NCI-H510A (cell line): Measurements from ENCODE around the gene GHITM.
"Not testable (repeated sequence)": the region's sequence is repeated elsewhere in the genome, so short reads cannot be mapped to it uniquely, and the experiment has no call there.

Experiments
- DNase-seq: peaks from one replicate; lab custom pipeline; 2025; lab: John Stamatoyannopoulos, UW

GHITM gene

DNA sequence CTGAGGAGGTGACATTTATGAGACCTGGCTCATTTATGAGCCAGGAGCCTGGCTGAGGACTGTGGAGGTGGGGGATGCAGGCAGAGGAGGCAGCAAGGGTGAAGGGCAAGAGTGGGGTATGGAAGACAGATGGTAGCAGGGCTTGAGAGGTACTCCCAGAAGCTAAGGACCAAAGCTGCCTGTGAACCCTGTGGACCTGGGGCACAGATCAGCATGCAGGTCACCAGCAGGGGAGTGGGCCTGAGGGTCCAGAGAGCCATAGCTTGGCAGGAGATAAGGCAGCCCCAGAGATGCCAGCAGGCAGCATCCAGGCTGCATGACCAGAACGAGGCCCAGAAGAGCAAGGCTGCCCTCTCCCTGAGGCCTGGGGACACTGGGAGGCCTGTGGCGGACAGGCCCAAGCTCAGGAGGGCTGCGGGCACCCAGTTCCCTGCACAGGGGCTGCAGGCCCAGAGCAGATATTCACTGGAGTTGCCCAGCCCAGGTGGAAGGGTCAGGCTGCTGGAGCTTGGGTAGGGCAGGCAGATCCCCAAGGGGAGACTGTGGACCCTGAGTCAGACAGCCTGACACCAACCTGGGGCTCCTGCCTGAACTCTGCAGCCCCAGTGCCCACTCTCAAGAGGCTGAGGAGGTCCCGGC, 37.6 kb downstream of the GHITM start:
- DNase-seq = no peak

- DNase-seq = no peak
These were observed 38.3 kb downstream of the GHITM start for GRCh38 chr10:84177541-84178141.

GRCh38 chr10:84178160-84178609, 38.9 kb downstream of the GHITM start:
- DNase-seq = no peak

GRCh38 chr10:84179059-84179710, 39.9 kb downstream of the GHITM start:
- peak; percentile 79 for DNase-seq

DNA sequence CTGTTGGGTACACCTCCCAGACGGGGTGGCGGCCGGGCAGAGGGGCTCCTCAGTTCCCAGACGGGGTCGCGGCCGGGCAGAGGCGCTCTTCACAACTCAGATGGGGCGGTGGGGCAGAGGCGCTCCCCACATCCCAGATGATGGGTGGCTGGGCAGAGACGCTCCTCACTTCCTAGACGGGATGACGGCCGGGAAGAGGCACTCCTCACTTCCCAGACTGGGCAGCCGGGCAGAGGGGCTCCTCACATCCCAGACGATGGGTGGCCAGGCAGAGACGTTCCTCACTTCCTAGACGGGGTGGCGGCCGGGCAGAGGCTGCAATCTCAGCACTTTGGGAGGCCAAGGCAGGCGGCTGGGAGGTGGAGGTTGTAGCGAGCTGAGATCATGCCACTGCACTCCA, 41.1 kb downstream of the GHITM start:
- DNase-seq = not testable (repeated sequence)

DNA sequence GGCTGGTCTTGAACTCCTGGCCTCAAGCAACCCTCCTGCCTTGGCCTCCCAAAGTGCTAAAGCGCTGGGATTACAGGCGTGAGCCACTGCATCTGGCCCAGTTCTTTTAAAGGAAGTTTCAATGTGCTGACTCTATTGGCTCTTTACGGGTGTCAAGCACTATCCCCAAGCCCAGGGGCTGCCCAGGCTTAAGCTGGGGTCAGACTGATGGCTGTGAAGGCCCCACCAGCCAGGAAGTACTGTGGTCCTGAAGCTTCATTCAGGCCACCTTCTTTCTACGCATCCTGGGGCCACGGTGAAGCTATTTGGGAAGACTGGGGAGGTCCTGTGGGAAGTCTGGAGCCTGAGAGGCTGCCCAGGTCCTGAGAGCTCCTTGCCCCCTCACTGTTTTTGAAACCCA, 42.3 kb downstream of the GHITM start:
- DNase-seq = no peak

- DNase-seq = no peak
These were observed 45.2 kb downstream of the GHITM start for GRCh38 chr10:84184517-84184916.

GRCh38 chr10:84185526-84186175, 46.3 kb downstream of the GHITM start:
- no peak for DNase-seq

DNA sequence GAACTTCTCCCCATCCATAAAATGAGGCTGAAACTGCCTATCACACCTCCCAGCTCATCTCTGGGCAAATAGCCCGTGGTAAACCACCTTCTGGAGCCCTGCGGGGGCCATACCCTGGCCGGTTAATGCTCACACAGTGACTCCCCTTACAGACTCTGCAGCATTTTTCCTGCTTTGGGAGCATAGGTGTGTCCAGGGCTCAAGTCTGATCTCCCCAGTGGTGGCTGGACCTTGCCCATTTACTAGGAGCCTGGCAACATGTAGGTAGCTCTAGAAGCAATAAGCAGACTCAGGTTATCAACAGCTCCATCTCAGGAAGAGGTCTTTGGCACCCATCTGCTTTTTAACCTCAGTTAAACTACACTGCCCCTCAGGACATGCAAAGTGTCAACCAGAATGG, 49.5 kb downstream of the GHITM start:
- no peak for DNase-seq

- no peak for DNase-seq
These were observed 51.3 kb downstream of the GHITM start for GRCh38 chr10:84190621-84191020.

DNA sequence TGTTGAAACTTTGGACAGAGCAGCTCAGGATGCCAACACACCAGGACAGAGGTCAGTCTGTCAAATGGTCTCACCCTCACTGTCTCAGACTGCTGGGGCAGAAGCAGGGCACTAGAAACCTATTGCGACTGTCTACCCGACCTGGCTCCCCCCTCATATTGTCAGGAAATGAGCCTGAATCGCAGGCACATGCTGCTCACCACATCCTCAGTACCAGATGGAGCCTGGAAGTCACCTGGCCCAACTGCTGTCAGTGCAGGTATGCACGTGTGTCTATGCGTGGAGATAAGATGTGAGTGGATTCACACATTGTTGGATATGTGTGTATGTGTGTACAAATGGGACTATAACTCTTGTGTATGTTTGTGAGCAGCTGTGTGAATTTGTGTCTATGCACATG, 51.8 kb downstream of the GHITM start:
- DNase-seq = no peak

- no peak for DNase-seq
These were observed 54.0 kb downstream of the GHITM start for GRCh38 chr10:84193327-84193726.

DNA sequence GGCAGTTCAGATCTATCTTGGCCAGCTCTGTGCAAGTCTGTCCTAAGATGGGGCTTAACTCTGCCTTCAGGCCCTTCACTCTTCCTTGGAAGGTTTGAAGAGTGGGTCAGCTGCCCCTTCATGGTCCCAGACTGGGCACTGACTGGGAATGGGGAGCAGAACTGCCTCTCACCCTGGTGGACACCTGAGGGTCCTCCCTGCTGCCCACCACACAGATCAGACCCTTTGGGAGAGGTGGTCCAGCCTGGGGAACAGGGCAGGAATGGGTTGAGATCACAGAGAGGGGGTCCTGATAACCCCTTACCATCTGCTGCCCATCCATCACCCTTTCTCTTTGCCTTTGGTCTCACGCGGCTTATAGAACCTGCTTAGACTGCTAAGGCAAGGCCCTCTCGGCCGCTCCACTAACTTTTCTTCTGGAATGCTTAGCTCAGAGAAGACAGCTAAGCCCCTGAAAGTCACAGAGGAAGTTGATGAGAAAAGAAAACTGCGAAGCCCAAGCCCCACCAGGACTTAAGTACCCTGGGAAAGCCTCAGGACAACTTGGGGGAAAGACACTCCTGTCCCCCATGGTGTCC, 54.6 kb downstream of the GHITM start:
- DNase-seq = no peak

GRCh38 chr10:84194424-84195043, 55.2 kb downstream of the GHITM start, which contains the start of gene CDHR1:
CDHR1 (plus strand) TSS chr10:84194537; CDS start chr10:84194761, 224 bp downstream.
- DNase-seq = peak; percentile 36

DNA sequence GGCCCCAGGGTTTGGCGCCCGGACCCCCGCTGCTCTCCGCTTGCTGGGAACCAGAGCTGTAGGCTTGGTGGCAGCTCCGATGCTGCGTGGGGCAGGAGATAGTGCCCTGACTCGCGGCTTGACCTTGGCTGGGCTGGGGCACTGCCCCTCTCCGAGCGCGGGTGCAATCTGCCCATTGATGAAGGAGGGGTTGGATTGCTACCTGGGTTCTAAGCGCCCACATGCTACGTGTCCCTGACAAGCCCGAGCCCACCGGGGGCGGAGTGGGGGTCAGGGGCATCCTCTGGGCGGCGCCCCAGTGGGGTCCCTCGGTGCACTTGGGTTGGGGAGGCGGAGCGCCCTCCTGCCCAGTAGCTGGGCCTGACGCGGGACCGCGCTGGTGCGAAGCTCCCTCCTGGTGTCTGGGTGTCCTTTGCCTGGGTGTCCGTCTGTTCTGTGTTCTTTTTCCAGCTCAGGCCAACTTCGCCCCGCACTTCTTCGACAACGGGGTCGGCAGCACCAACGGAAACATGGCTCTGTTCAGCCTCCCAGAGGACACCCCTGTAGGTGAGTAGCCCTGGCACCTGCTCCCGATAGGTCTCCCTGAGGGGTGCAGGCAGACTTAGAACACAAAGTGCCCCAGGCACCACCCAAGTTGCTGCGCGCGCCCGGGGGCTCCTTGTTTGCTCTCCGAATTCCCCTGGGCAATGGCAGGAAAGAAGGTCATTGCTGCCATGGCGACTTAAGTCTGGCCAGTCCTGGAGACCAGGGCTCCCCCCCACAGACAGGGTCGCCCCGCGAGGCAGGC, 55.9 kb downstream of the GHITM start:
- DNase-seq = no peak

DNA sequence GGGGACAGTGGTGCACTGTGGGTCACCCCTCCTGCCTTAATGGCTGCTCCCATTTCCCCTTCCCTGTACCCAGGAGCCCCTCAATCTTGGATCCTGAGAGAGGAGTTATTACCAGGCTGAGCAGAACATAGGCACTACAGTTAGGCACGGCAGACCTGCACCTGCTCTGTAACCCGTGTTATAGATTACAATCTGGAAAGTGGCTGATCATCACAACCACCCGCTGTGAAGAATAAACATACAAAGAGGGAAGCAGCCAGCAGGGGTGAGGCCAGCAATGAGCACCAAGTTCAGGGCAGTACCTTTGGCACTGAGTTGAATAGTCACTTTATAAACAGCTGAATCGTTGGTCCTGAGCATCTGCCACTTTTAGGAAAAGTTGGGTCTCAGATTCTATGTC, 56.8 kb downstream of the GHITM start:
- DNase-seq = peak; percentile 81

DNA sequence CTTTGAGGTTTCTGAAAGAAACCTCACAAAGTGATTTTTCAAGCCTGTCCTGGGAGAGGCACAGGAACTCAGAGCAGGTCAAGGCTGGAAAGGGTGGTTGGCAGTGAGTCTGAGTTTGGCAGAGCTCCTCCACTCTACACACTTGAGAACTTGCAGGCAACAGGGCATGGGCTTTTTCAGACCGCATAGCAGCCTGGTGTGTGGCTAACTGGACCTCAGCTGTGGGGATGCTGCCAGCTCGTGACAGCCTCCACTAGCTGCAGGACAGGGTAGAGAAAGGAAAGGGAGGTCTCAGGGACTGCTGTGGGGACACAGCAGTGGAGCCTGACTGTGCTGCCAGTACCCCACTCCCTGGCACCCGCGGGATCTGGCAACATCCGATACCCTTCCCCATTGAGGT, 57.6 kb downstream of the GHITM start:
- DNase-seq = no peak

DNA sequence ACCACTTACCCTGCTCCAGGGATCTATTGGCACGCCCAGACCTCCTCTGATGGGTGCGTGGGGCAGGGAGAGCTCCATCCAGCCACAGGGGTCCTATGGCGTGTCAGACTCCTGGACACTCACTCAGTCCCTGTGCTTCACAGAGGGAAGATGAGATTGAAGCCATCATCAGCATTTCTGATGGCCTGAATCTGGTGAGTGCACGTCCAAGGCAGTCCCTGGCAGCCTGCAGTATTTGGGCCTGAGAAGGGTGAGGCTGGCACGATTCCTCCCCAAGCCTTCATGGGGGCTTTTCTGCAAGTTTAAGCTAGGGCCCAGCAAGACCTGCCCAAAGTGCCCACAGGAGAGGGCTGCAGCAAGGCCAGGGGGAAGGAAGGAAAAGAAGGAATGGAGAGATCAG, 58.3 kb downstream of the GHITM start:
- no peak for DNase-seq

GRCh38 chr10:84198206-84198915, 59.1 kb downstream of the GHITM start:
- no peak for DNase-seq

DNA sequence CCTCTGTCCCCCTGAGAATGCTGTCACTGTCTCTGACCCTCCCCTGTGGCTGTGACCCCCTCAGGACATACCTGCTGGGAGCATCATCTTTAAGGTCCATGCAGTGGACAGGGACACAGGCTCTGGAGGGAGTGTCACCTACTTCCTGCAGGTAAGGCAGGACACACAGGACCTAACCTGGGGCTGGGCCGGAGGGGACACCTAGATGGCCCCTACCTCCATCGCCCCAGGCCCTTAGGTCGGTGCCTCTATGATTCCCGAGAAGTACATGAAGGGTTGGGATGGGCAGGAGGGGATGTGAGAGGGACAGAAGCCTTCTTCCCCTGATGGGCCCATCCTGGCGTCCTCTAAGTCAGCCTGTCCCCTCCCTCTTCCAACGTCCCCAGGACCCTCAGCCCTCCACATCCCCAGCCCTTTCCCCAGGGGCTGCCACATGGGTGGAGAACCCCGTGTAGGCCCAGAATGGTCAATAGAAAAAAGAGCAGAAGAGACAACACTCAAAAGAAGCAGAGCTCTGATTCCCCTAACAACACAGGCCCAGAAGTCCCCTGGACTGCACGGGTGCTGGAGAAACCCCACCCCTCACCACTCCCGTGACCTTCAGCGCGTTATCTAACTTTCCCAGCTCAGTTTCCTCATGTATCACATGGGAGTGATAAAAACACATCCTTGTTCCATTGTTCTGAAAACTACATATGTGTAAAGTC, 61.4 kb downstream of the GHITM start:
- no peak for DNase-seq
